Epithelial cell of umbilical artery (primary cell): ENCODE data around the gene ADGRF1. TPM values are rescaled to one million over a fixed set of nuclear protein-coding genes. Genes with fewer than 3 reads are reported as not detected.

ENCODE experiments used
- total RNA-seq: library from RNA; depleted of rRNA; stranded (reverse); fragments of >200 nt; gene quantifications from 2 replicates; pipeline ENCODE4 v1.2.3, GENCODE V29; 2014

The ADGRF1 gene
- total RNA-seq = not detected in 2 replicates

DNA sequence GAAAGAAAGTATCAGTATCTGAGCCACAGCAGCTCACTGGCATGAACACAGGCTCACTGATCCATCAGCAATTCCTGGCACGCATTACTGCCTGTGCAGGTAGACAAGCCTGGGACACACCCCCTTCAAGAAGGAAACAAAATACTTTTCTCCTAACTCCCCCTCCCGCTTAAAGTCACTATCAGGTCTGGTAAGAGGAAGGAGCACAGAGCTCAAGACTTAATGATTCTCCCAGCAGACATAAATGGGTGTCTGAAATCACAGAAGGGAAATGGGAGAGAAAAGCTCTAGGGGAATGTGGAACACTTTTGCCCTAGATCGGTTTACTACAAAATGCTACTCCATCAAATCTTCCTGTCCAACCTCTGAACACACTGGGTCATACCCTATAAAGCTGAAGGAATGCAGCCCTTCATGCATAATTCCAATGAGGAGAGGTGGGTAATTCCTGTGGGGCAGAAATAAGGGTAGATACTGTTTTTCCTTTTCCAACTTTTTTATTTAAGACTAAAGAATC lies at the start of gene ADGRF1:
Gene ADGRF1 (minus strand): TSS at position 58 of the 517 bp plus-strand sequence. CDS start 13,271 bp downstream, outside the sequence.

Other genes starting within 250 kb of the ADGRF1 start
- not detected in 2 replicates for gene MEP1A, start 248.9 kb downstream of the ADGRF1 start, total RNA-seq
- 2.9 and 7.6 TPM in 2 replicates for gene ADGRF5, start 120.4 kb downstream of the ADGRF1 start, total RNA-seq